Upper lobe of left lung (tissue), 6 donors: ENCODE results near the gene SRP68. TPM values are rescaled to one million over a fixed set of nuclear protein-coding genes. Genes with fewer than 3 reads are reported as not detected.
"Not testable (repeated sequence)": the region's sequence is repeated elsewhere in the genome, so short reads cannot be mapped to it uniquely, and the experiment has no call there.

Source experiments
- ATAC-seq, 2 donors: fragments of 200-7000 bp; cut with Tn5 transposase; one replicate each; pipeline ENCODE4 v1.9.1; 2022; ENCODE audit warnings: mild to moderate bottlenecking in 2 of 2, moderate library complexity in 2 of 2; ENCODE audit not compliant: low FRiP score in 2 of 2
- DNase-seq, 2 donors: peaks; one replicate each; pipeline ENCODE4 v3.0.0-alpha.2; 2019 to 2020
- H3K27ac ChIP-seq, 4 donors: fragments of 200-600 bp; sonication (generic); one replicate each; pipeline ENCODE4 v1.5.1; 2016 to 2019
- H3K27me3 ChIP-seq, 4 donors: fragments of 200-600 bp; sonication (generic); one replicate each; pipeline ENCODE4 v1.5.1; 2017 to 2019
- H3K36me3 ChIP-seq, 4 donors: fragments of 200-600 bp; sonication (generic); one replicate each; pipeline ENCODE4 v1.5.1; 2016 to 2019
- H3K4me1 ChIP-seq, 4 donors: fragments of 200-600 bp; sonication (generic); one replicate each; pipeline ENCODE4 v1.5.1; 2018 to 2019
- H3K4me3 ChIP-seq, 4 donors: fragments of 200-600 bp; sonication (generic); one replicate each; pipeline ENCODE4 v1.5.1; 2017 to 2019; ENCODE audit warnings: mild to moderate bottlenecking in 2 of 4, moderate library complexity in 1 of 4
- H3K9me3 ChIP-seq, 4 donors: fragments of 200-600 bp; sonication (generic); one replicate each; pipeline ENCODE4 v1.5.1; 2018 to 2019
- CTCF ChIP-seq, 6 experiments: fragments of 450-650 bp in 4 of 6; fragments of 200-600 bp in 2 of 6; sonication (generic) in 2 of 6; IDR thresholded peaks; one replicate each; pipeline ENCODE4 v1.5.1; 2016 to 2019; ENCODE audit warnings: antibody characterized with exemption in 6 of 6
- EP300 ChIP-seq, 4 donors: sonication (generic); formaldehyde crosslinking; IDR thresholded peaks; one replicate each; pipeline ENCODE4 v1.5.1; 2017; ENCODE audit warnings: antibody characterized with exemption in 4 of 4, control low read depth in 2 of 4
- POLR2A ChIP-seq, 4 donors: fragments of 450-650 bp; IDR thresholded peaks; one replicate each; pipeline ENCODE4 v1.5.1; 2016 to 2017; ENCODE audit warnings: antibody characterized with exemption in 4 of 4, mild to moderate bottlenecking in 2 of 4
- POLR2AphosphoS5 ChIP-seq, 2 donors: sonication (generic); formaldehyde crosslinking; IDR thresholded peaks; one replicate each; pipeline ENCODE4 v1.5.1; 2017; ENCODE audit warnings: antibody characterized with exemption in 2 of 2
- WGBS, 2 donors: methylation state at CpG; one replicate each; pipeline ENCODE4 v1.1.5; 2017 to 2018; 5-methylcytosine and 5-hydroxymethylcytosine counted together
- total RNA-seq, 6 donors: library from RNA; depleted of rRNA in 4 of 6; stranded (reverse); fragments of >200 nt in 4 of 6; gene quantifications; one replicate each; pipeline versions ENCODE4 v1.1.0 to v1.2.1, GENCODE V29; 2016 to 2021
- donor health status: DM: no; HTN: no; CAD: no; lungs with moderate emphysema.
- donor health status: DM: no; HTN: yes; CAD: no; lungs with severe emphysema.

The SRP68 gene
- total RNA-seq, 6 donors from 2014 or later = 41.8 to 68.2 (median 56.1) TPM

GRCh38 chr17:76046064-76046463 is 26.3 kb downstream of the SRP68 start:
- no peaks in the 10 kb centered on the region for H3K27me3 ChIP-seq
- H3K36me3 ChIP-seq = peaks cover 55 to 100% (median 92%) of the 10 kb centered on the region in 4 donors
- H3K4me1 ChIP-seq = peaks cover 0 to 12% (median 2%) of the 10 kb centered on the region in 4 donors
- DNase-seq = no peak
- H3K9me3 ChIP-seq = no peaks in the 10 kb centered on the region
- WGBS, 2 donors = 93% methylated on average over 8 of the region's 8 CpGs
- TF ChIP-seq CTCF (IDR thresholded peaks at IDR 0.05) (no peak), EP300 (IDR thresholded peaks at IDR 0.05) (no peak), POLR2AphosphoS5 (IDR thresholded peaks at IDR 0.05) (no peak), POLR2A (IDR thresholded peaks at IDR 0.05) (no peak)
- ATAC-seq = no peak
- no peak overlapping the region for H3K4me3 ChIP-seq
- H3K27ac ChIP-seq = no peak overlapping the region

GRCh38 chr17:76044475-76045007 is 27.8 kb downstream of the SRP68 start:
- not testable (repeated sequence) for H3K27me3 ChIP-seq, ATAC-seq, H3K27ac ChIP-seq, H3K4me1 ChIP-seq, H3K4me3 ChIP-seq, DNase-seq, H3K9me3 ChIP-seq
- H3K36me3 ChIP-seq = peaks cover 63 to 100% (median 98%) of the 10 kb centered on the region in 4 donors
- 65 to 70% methylated on average over 11 of the region's 11 CpGs for WGBS, 2 donors

GRCh38 chr17:76042868-76043267 is 29.4 kb downstream of the SRP68 start:
- not testable (repeated sequence) for ATAC-seq, H3K4me1 ChIP-seq, H3K27me3 ChIP-seq, DNase-seq, H3K9me3 ChIP-seq, H3K27ac ChIP-seq, H3K4me3 ChIP-seq
- H3K36me3 ChIP-seq = peaks cover 63 to 100% (median 95%) of the 10 kb centered on the region in 4 donors
- WGBS, 2 donors = 89 to 97% methylated on average over 3 of the region's 3 CpGs

GRCh38 chr17:76040376-76040775 is 31.9 kb downstream of the SRP68 start:
- Histone ChIP-seq H3K4me1 (peaks cover 0 to 4% (median 0%) of the 10 kb centered on the region in 4 donors), H3K36me3 (peaks cover 47 to 79% (median 71%) of the 10 kb centered on the region in 4 donors), H3K9me3 (no peaks in the 10 kb centered on the region), H3K27me3 (no peaks in the 10 kb centered on the region), H3K4me3 (no peak overlapping the region), H3K27ac (no peak overlapping the region)
- 73 to 95% methylated on average over 6 of the region's 6 CpGs for WGBS, 2 donors
- DNase-seq (no peak), ATAC-seq (no peak)
- TF ChIP-seq EP300 (IDR thresholded peaks at IDR 0.05) (no peak), POLR2A (IDR thresholded peaks at IDR 0.05) (no peak), CTCF (IDR thresholded peaks at IDR 0.05) (no peak), POLR2AphosphoS5 (IDR thresholded peaks at IDR 0.05) (no peak)

DNA sequence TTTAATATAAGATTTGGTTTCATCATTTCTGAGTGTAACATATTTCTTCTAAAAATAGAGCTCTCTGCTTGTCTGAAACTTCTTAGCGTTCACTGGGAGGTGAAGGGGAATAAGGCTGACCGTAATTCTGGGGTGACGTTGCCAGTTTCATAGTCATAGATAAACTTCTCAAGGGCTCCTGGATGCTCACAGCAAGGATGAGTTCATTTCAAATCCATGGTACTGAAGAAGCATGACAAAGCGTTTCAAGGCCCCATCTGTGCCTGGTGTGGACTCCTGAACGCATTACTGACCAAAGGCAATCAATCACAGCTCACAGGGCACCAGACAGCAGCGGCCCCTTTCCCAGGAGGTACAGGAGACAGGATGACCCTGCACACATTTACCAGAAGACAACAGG is 33.2 kb downstream of the SRP68 start:
- no peak overlapping the region for H3K27ac ChIP-seq

More for the DNA sequence above, 33.2 kb downstream of the SRP68 start:
- DNase-seq (no peak), ATAC-seq (no peak)
- Histone ChIP-seq H3K27me3 (no peaks in the 10 kb centered on the region), H3K4me3 (no peak overlapping the region), H3K9me3 (no peaks in the 10 kb centered on the region), H3K4me1 (no peaks in the 10 kb centered on the region), H3K36me3 (peaks cover 41 to 66% (median 59%) of the 10 kb centered on the region in 4 donors)
- WGBS, 2 donors = 82 to 86% methylated on average over 6 of the region's 6 CpGs
- no peak for TF ChIP-seq POLR2AphosphoS5 (IDR thresholded peaks at IDR 0.05)
- TF ChIP-seq CTCF (IDR thresholded peaks at IDR 0.05) = no peak
- no peak for TF ChIP-seq EP300 (IDR thresholded peaks at IDR 0.05)
- TF ChIP-seq POLR2A (IDR thresholded peaks at IDR 0.05) = no peak
